T-helper 9 cell (primary cell): ENCODE measurements around the gene PARP1.

Experiments
- DNase-seq: peaks from one replicate; pipeline ENCODE4 v3.0.0-alpha.2; 2020

Gene PARP1

DNA sequence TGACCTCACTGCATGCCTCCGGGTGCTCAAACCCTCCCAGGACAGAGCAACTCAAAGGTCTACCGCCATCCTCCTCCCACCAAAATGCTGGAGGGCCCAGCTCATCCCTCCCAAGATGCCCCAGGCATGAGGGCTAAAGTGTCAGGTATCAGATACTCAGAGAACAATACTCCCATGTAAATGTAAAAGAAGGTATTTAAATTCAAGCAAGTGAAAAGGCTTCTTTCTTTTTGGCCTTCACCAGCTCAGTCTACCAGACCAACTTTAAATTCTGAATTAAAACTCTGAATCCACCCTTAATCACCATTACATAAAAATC lies 3.0 kb downstream of the PARP1 start:
- no peak for DNase-seq

- DNase-seq, result no peak
Measured at GRCh38 chr1:226404063-226404903, 3.6 kb downstream of the PARP1 start.

DNA sequence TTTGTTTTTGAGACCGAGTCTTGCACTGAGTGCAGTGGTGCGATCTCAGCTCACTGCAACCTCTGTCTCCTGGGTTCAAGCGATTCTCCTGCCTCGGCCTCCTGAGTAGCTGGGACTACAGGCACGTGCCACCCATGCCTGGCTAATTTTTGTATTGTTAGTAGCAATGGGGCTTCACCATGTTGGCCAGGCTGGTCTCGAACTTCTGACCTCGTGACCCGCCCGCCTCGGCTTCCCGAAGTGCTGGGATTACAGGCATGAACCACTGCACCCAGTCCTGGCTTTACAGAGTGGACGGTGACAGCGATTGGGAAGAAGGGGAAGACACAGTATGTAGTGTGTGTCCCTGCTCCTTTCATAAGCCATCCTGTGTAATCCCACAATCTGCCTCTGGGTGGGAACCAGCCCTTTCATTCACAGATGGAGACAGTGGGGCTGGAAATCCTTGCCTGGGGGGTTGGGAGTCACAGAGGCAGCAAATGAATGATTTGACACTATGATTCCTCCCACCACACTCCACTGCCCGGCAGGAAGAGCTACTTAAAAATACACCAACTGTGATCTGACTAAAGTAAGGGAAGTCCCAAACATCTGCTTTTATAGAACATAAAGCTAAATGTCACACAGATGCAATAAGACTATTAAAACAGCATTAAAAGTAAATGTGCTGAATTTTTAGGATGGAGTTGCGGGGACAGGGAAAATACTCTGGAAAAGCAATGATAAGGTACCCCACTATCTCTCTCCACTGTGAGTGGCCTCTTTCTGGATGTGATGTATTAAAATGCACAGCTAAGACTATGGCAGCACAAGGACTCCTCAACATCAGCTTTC lies 4.5 kb downstream of the PARP1 start:
- DNase-seq, result no peak

- no peak for DNase-seq
Measured at GRCh38 chr1:226402739-226403165, 5.1 kb downstream of the PARP1 start.

GRCh38 chr1:226401355-226402303 lies 6.3 kb downstream of the PARP1 start:
- no peak for DNase-seq

DNA sequence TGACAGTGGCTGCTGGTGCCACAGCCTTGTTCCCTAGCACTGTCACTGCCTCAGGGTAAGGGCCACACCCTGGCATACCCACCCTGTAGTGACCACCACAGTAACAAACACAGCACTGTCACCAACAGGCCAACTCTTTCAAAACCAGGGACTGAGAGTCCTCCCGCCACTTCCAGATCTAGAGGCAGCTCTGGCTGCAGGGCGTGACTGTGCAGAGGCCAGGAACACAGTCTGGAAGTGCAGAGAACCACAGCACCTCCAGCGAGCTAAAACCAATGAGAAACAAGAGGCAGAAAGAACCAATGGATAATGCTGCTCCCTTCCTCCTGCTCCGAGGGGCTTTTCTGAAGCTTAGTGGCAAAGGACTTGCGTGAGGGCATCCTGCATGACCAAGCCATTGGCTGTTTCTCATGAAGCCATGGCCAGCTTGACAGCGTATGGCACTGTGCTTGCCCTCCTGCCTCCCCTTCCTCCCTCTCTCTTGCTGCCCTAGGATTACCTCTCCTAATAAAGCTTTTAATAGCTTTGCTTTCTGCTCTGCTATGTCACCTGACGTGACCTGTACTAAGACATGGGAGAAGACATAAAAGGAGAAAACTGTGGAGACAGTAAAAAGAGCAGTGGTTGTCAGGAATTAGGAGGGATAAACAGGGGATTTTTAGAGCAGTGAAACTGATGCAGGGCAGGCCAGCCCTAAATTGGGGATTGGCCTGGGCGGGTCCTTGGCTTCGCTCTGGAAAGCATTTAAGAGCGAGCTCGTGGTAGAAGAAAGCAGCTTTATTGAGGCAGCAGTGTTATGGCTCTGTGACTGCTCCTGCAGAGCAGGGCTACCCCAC lies 7.2 kb downstream of the PARP1 start:
- DNase-seq, result no peak

DNA sequence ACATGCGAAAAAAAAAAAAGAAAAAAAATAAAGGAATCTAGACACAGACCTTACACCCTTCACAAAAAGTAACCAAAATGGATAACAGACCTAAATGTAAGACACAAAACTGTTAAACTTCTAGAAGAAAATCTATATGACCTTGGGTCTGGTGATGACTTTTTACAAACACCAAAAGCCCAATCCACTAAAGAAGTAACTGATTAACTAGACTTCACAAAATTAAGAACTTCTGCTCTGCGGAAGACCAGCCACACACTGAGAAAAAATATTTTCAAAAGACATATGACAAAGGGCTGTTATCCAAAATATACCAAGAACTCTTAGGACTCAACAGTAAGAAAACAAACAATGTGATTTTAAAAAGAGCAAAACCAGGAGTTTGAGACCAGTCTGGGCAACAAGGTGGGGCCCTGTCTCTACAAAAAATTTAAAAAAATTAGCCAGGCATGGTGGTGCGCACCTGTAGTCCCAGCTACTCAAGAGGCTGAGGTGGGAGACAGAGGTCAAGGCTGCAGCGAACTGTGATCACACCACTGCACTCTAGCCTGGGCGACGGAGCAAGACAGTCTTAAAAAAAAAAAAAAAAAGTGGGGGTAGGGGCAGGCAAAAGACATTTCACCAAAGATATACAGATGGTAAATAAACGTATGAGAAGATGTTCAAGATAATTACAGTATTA lies 9.8 kb downstream of the PARP1 start:
- no peak for DNase-seq

- DNase-seq, result no peak
Measured at GRCh38 chr1:226397011-226397926, 10.6 kb downstream of the PARP1 start.

GRCh38 chr1:226395753-226396152 lies 12.1 kb downstream of the PARP1 start:
- no peak for DNase-seq

DNA sequence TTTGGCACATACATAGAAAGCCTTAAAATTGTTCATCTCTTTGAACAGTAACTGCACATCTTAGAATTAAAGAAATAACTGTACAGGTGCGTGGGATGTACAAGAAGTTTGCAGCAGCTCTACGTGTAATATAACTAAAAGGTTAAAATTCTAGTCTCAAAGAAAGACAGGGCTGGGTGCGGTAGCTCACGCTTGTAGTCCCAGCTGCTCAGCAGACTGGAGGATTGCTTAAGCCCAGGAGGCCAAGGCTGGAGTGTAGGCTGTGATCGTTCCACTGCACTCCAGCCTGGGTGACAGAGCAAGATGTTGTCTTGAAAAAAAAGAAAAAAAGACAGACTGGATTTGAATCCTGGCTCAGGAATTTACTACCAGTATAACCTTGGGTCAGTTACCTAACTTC lies 13.4 kb downstream of the PARP1 start:
- no peak for DNase-seq

- no peak for DNase-seq
Measured at GRCh38 chr1:226390681-226391080, 17.2 kb downstream of the PARP1 start.

- no peak for DNase-seq
Measured at GRCh38 chr1:226388131-226388530, 19.8 kb downstream of the PARP1 start.

DNA sequence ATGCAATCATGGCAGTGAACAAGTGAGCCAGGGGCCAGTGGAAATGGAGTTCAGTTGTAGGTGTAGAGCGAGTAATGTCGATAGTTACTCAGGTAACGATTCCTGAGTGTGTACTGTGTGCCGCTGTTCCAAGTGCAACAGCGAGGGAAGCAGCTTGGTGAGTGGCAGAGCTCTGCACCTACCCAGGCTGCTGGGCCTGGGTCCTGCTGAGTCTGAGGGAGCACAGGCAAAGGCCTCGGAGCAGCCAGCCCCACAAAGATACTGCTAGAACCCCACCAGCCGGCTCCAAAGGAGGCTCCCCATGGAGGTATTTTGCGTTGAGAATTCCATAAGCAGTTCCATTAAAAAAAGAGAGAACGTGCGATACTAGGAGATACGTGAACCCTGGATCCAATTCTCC lies 23.2 kb downstream of the PARP1 start:
- no peak for DNase-seq

DNA sequence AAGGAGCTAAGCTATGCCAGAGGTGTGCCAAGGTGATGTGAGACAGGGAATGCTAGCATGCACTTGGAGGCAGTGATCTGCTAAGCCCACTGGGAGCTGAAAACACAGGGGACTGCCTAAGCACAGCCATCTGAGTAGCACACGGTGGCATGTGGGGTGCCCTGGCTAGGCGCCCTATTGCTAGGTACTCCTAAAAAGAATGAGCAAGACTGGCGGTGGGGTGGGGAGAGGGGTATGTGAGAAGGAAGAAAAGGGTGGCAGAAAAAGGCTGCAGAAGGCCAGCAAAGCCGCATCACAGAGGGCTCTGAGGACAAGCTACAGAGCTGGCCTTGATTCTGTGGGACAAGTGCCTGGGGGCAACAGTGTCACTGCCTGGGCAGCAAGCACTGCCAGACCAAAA lies 23.9 kb downstream of the PARP1 start:
- no peak for DNase-seq

GRCh38 chr1:226382030-226382429 lies 25.9 kb downstream of the PARP1 start:
- DNase-seq, result no peak

- no peak for DNase-seq
Measured at GRCh38 chr1:226381226-226381998, 26.5 kb downstream of the PARP1 start.

GRCh38 chr1:226378071-226378470 lies 29.8 kb downstream of the PARP1 start:
- no peak for DNase-seq

DNA sequence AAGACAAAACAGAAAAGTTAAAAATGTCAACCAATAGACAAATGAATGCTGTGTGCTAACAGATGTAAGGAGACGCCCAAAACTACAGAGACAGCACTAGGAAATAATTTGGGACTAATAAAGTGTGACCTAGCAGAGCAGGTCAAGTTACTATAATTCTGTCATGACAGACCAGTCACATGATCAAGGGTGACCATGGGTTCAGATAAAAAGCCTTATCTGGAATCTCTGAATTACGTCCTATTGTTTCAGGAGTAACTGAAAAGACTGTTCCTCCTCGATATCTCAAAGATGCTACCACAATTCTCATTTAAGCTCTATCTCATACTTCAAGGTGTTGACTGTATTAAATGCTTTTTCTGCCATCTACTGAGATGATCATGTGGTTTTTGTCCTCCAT lies 31.6 kb downstream of the PARP1 start:
- DNase-seq, result no peak

- DNase-seq, result no peak
Measured at GRCh38 chr1:226373376-226373775, 34.5 kb downstream of the PARP1 start.

- DNase-seq, result no peak
Measured at GRCh38 chr1:226372885-226373284, 35.0 kb downstream of the PARP1 start.
